ENCODE data around the gene SLC22A7.

The SLC22A7 gene

DNA sequence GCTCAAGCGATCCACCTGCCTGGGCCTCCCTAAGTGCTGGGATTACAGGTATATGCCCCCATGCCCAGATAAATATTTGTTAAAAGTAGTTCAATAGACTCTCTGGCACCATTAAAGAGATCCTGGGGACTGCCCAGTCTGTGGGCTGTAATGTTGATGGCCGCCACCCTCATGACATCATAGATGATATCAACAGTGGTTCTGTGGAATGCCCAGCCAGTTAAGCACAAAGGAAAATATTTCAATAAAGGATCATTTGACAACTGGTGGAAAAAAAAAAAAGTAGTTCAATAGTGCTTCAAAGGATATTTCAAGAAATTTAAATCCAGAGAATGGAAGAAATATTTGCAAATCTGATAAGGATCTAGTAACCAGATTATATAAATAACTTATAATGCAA, 12.1 kb downstream of the SLC22A7 start:
- TF ChIP-seq, protein P1, sequence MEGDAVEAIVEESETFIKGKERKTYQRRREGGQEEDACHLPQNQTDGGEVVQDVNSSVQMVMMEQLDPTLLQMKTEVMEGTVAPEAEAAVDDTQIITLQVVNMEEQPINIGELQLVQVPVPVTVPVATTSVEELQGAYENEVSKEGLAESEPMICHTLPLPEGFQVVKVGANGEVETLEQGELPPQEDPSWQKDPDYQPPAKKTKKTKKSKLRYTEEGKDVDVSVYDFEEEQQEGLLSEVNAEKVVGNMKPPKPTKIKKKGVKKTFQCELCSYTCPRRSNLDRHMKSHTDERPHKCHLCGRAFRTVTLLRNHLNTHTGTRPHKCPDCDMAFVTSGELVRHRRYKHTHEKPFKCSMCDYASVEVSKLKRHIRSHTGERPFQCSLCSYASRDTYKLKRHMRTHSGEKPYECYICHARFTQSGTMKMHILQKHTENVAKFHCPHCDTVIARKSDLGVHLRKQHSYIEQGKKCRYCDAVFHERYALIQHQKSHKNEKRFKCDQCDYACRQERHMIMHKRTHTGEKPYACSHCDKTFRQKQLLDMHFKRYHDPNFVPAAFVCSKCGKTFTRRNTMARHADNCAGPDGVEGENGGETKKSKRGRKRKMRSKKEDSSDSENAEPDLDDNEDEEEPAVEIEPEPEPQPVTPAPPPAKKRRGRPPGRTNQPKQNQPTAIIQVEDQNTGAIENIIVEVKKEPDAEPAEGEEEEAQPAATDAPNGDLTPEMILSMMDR (IDR thresholded peaks at IDR 0.05): no peak
- H3K9me3 ChIP-seq (ENCODE audit: control insufficient read depth, low read length): no peaks in the 10 kb centered on the region
- no peaks in the 10 kb centered on the region for H3K36me3 ChIP-seq (ENCODE audit: control insufficient read depth, insufficient read depth, low read length)
- H3K27ac ChIP-seq: no peak overlapping the region
- no peak overlapping the region for H3K9ac ChIP-seq
- no peak overlapping the region for H3K4me2 ChIP-seq (ENCODE audit: low read length)
- H2AFZ ChIP-seq: no peak overlapping the region
- H3K4me3 ChIP-seq (ENCODE audit: low read depth, low read length): no peak overlapping the region
- no peaks in the 10 kb centered on the region for H3K4me1 ChIP-seq
- no peaks in the 10 kb centered on the region for H3K27me3 ChIP-seq (ENCODE audit: control insufficient read depth, insufficient read depth, low read length)
- H3K79me2 ChIP-seq: no peaks in the 10 kb centered on the region

- H2AFZ ChIP-seq: no peak overlapping the region
- no peaks in the 10 kb centered on the region for H3K9me3 ChIP-seq (ENCODE audit: control insufficient read depth, low read length)
- no peaks in the 10 kb centered on the region for H3K4me1 ChIP-seq
- no peaks in the 10 kb centered on the region for H3K79me2 ChIP-seq
- TF ChIP-seq, protein P1 (IDR thresholded peaks at IDR 0.05): no peak
- H3K9ac ChIP-seq: no peak overlapping the region
- no peaks in the 10 kb centered on the region for H3K36me3 ChIP-seq (ENCODE audit: control insufficient read depth, insufficient read depth, low read length)
- H3K27ac ChIP-seq: no peak overlapping the region
- no peaks in the 10 kb centered on the region for H3K27me3 ChIP-seq (ENCODE audit: control insufficient read depth, insufficient read depth, low read length)
- H3K4me3 ChIP-seq (ENCODE audit: low read depth, low read length): no peak overlapping the region
- no peak overlapping the region for H3K4me2 ChIP-seq (ENCODE audit: low read length)
Measured at GRCh38 chr6:43310624-43311023, 12.6 kb downstream of the SLC22A7 start.

- Histone ChIP-seq H3K4me2 (ENCODE audit: low read length) (no peak overlapping the region), H3K9me3 (ENCODE audit: control insufficient read depth, low read length) (no peaks in the 10 kb centered on the region), H3K27me3 (ENCODE audit: control insufficient read depth, insufficient read depth, low read length) (no peaks in the 10 kb centered on the region), H3K36me3 (ENCODE audit: control insufficient read depth, insufficient read depth, low read length) (no peaks in the 10 kb centered on the region), H3K79me2 (no peaks in the 10 kb centered on the region), H2AFZ (no peak overlapping the region), H3K27ac (no peak overlapping the region), H3K4me1 (no peaks in the 10 kb centered on the region), H3K9ac (no peak overlapping the region), H3K4me3 (ENCODE audit: low read depth, low read length) (no peak overlapping the region)
- TF ChIP-seq, protein P1 (IDR thresholded peaks at IDR 0.05): no peak
Measured at GRCh38 chr6:43311666-43312065, 13.6 kb downstream of the SLC22A7 start.

DNA sequence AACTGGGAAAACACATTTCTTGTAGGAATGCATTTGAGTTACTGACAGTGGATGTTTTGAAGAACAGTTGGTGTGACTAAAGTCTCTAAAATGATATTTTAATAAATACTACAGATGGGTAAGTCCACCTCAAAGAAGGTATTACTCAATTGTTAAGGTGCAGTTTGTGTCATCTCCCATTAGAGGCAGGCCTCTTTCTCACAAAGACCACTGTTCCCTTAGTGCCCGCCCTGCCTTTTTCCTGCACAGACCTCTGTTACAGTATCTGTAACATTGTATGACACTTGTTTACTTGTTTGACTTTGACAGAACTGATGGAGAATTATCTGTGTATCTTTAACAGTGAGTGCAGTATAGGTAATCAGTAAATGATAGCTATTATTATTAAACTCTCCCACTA, 15.8 kb downstream of the SLC22A7 start:
- TF ChIP-seq, protein P1 (IDR thresholded peaks at IDR 0.05): no peak

GRCh38 chr6:43318011-43318410, 20.0 kb downstream of the SLC22A7 start:
- no peak overlapping the region for H2AFZ ChIP-seq
- H3K4me3 ChIP-seq (ENCODE audit: low read depth, low read length): no peak overlapping the region
- H3K4me1 ChIP-seq: no peaks in the 10 kb centered on the region
- TF ChIP-seq, protein P1 (IDR thresholded peaks at IDR 0.05): no peak
- no peak overlapping the region for H3K4me2 ChIP-seq (ENCODE audit: low read length)
- no peaks in the 10 kb centered on the region for H3K9me3 ChIP-seq (ENCODE audit: control insufficient read depth, low read length)
- H3K27ac ChIP-seq: no peak overlapping the region
- H3K27me3 ChIP-seq (ENCODE audit: control insufficient read depth, insufficient read depth, low read length): no peaks in the 10 kb centered on the region
- H3K79me2 ChIP-seq: no peaks in the 10 kb centered on the region
- H3K9ac ChIP-seq: no peak overlapping the region
- H3K36me3 ChIP-seq (ENCODE audit: control insufficient read depth, insufficient read depth, low read length): no peaks in the 10 kb centered on the region

More for the DNA sequence above, 15.8 kb downstream of the SLC22A7 start:
- Histone ChIP-seq H2AFZ (no peak overlapping the region), H3K27me3 (ENCODE audit: control insufficient read depth, insufficient read depth, low read length) (no peaks in the 10 kb centered on the region), H3K9me3 (ENCODE audit: control insufficient read depth, low read length) (no peaks in the 10 kb centered on the region), H3K36me3 (ENCODE audit: control insufficient read depth, insufficient read depth, low read length) (no peaks in the 10 kb centered on the region), H3K4me2 (ENCODE audit: low read length) (no peak overlapping the region), H3K4me1 (no peaks in the 10 kb centered on the region), H3K9ac (no peak overlapping the region), H3K4me3 (ENCODE audit: low read depth, low read length) (no peak overlapping the region), H3K79me2 (no peaks in the 10 kb centered on the region), H3K27ac (no peak overlapping the region)

All from parathyroid adenoma (tissue), 2 donors.